ENCODE measurements around the gene PHACTR4. TPM values are rescaled to one million over a fixed set of nuclear protein-coding genes. Genes with fewer than 3 reads are reported as not detected.
A peak's percentile ranks its signal among the peaks of the same experiment; 100 is the strongest.

PHACTR4 gene
- total and polyA plus RNA-seq, 9 of the 15 experiments (the other 6 are each of a cell fraction or from before 2014, with no cell fraction given): 6.4 to 43.6 (median 14.2) TPM

DNA sequence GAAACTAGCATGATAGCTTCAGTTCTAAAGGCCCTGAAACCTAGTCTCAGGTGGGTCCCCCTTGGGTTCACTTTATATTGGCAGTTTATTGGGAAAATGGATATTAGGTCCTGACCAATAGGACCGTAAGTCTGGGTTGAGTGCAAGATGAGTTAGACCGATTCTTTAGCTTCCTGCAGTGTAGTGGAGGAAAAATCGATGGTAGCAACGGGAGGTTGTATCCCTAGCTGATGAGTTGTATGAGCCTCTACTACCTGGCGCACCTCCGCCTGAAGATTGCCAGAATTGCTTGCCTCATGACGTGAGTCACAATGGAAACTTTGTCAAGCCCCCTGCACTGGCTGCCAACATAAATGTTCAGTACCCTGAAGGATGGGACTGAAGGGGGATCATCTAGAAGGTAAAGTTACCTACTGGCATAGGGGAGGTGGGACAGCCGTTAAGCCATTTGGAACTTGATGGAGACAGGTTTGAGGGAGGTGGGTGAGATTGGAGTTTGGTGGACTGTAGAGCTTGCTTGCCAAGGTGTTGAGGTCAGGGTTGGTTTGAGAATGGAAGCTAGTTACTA lies 140.2 kb downstream of the PHACTR4 start (continued):
- no peak for TF ChIP-seq PHB2 (IDR thresholded peaks at IDR 0.05; ENCODE audit: low read depth)
- no peak; the same call in 1 of the 2 replicates for TF ChIP-seq FOXP1 (CRISPR knock-in tag; IDR thresholded peaks at IDR 0.05)
- peak; percentile 84; the same call in 1 of the 2 replicates for TF ChIP-seq HMG20B (CRISPR knock-in tag; IDR thresholded peaks at IDR 0.05)
- TF ChIP-seq ZNF583 (CRISPR knock-in tag; IDR thresholded peaks at IDR 0.05): no peak
- TF ChIP-seq CLOCK (CRISPR knock-in tag; IDR thresholded peaks at IDR 0.05; ENCODE audit: borderline replicate concordance): no peak
- TF ChIP-seq ZNF655 (CRISPR knock-in tag; IDR thresholded peaks at IDR 0.05): peak; percentile 82
- TF ChIP-seq GTF2E2 (tag; IDR thresholded peaks at IDR 0.05): no peak
- TF ChIP-seq CC2D1A (IDR thresholded peaks at IDR 0.05): no peak
- no peak for TF ChIP-seq MLX (CRISPR knock-in tag; conservative IDR thresholded peaks at IDR 0.05)
- TF ChIP-seq NFYB (IDR thresholded peaks at IDR 0.05; ENCODE audit: extremely low read depth, insufficient read length): no peak
- no peak for TF ChIP-seq KLF6 (CRISPR knock-in tag; IDR thresholded peaks at IDR 0.05; ENCODE audit: borderline replicate concordance)
- TF ChIP-seq SMARCA5 (IDR thresholded peaks at IDR 0.05): no peak
- TF ChIP-seq ZNF217 (CRISPR knock-in tag; IDR thresholded peaks at IDR 0.05): no peak
- no peak for TF ChIP-seq ZNF184 (CRISPR knock-in tag; IDR thresholded peaks at IDR 0.05)
- TF ChIP-seq CBX3 (IDR thresholded peaks at IDR 0.05; ENCODE audit: borderline replicate concordance in 1 of 2, low read length in 2 of 2): 0 out of 3 replicates have a peak, but pooled peaks of 1 of the 2 experiments have one; percentile 62
- TF ChIP-seq FOXK2 (conservative IDR thresholded peaks at IDR 0.05 in 1 of 2, IDR thresholded peaks at IDR 0.05 in 1 of 2; ENCODE audit: low read depth in 2 of 2): no peak
- TF ChIP-seq NEUROD1 (IDR thresholded peaks at IDR 0.05; ENCODE audit: borderline replicate concordance, low read depth, low read length, partially characterized antibody): peak; percentile 6
- TF ChIP-seq, protein P1, sequence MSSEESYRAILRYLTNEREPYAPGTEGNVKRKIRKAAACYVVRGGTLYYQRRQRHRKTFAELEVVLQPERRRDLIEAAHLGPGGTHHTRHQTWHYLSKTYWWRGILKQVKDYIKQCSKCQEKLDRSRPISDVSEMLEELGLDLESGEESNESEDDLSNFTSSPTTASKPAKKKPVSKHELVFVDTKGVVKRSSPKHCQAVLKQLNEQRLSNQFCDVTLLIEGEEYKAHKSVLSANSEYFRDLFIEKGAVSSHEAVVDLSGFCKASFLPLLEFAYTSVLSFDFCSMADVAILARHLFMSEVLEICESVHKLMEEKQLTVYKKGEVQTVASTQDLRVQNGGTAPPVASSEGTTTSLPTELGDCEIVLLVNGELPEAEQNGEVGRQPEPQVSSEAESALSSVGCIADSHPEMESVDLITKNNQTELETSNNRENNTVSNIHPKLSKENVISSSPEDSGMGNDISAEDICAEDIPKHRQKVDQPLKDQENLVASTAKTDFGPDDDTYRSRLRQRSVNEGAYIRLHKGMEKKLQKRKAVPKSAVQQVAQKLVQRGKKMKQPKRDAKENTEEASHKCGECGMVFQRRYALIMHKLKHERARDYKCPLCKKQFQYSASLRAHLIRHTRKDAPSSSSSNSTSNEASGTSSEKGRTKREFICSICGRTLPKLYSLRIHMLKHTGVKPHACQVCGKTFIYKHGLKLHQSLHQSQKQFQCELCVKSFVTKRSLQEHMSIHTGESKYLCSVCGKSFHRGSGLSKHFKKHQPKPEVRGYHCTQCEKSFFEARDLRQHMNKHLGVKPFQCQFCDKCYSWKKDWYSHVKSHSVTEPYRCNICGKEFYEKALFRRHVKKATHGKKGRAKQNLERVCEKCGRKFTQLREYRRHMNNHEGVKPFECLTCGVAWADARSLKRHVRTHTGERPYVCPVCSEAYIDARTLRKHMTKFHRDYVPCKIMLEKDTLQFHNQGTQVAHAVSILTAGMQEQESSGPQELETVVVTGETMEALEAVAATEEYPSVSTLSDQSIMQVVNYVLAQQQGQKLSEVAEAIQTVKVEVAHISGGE (CRISPR knock-in tag; IDR thresholded peaks at IDR 0.05): peak in 1 of 3 experiments; percentile 31; a peak in 2 of 6 replicates

Measured in K562 (cell line).